ENCODE results near the gene ACTL10. TPM values are rescaled to one million over a fixed set of nuclear protein-coding genes. Genes with fewer than 3 reads are reported as not detected.

Gene ACTL10
- total and polyA plus RNA-seq, 2 donors (not counting 1 experiment from before 2014, with no cell fraction given) = 1.2 to 6.3 TPM

GRCh38 chr20:33654680-33655161 is 12.0 kb upstream of the ACTL10 start:
- POLR2A ChIA-PET = no interaction called here

More at GRCh38 chr20:33654680-33655161, 12.0 kb upstream of the ACTL10 start:
- Histone ChIP-seq H4K20me1 (ENCODE audit: control insufficient read depth, insufficient read depth, low read length, poor library complexity, severe bottlenecking) (no peaks in the 10 kb centered on the region), H3K4me3 (ENCODE audit: control extremely low read depth in 1 of 5, extremely low read depth in 1 of 5, insufficient read depth in 1 of 5, low read depth in 2 of 5, low read length in 4 of 5) (no peak overlapping the region), H3K27me3 (replicated peaks in 1 of 4; ENCODE audit: control extremely low read depth in 1 of 4, control insufficient read depth in 3 of 4, insufficient read depth in 4 of 4, low read length in 3 of 4) (no peaks in the 10 kb centered on the region), H2AFZ (ENCODE audit: insufficient read depth, low read depth, low read length, poor library complexity, severe bottlenecking) (no peak overlapping the region), H3K4me1 (ENCODE audit: control insufficient read depth in 2 of 2, insufficient read depth in 2 of 2, low read length in 2 of 2) (peaks cover 0 to 9% of the 10 kb centered on the region in 2 donors), H3K79me2 (ENCODE audit: control insufficient read depth, insufficient read depth, low read length) (no peaks in the 10 kb centered on the region), H3K4me2 (replicated peaks; ENCODE audit: low read depth, low read length, poor library complexity, severe bottlenecking) (no peak overlapping the region), H3K9ac (ENCODE audit: low read length) (no peak overlapping the region), H3K9me3 (ENCODE audit: control extremely low read depth in 1 of 3, control insufficient read depth in 2 of 3, insufficient read depth in 1 of 3, low read length in 2 of 3) (no peaks in the 10 kb centered on the region), H3K36me3 (replicated peaks in 1 of 2; ENCODE audit: control extremely low read depth in 1 of 2, control insufficient read depth in 1 of 2, extremely low read depth in 1 of 2, insufficient read depth in 2 of 2, low read length in 1 of 2) (no peaks in the 10 kb centered on the region), H3K27ac (ENCODE audit: low read length in 2 of 2) (no peak overlapping the region)
- 88% methylated on average over 12 of the region's 14 CpGs for WGBS (ENCODE audit: insufficient coverage)
- intact Hi-C loops (cut with micrococcal nuclease) = loop anchor here (5.0 kb wide), 1 partner anchor 262 kb away; no protein-coding TSS in a partner anchor
- DNase-seq (no peak), ATAC-seq (ENCODE audit: low read depth) (no peak)
- Mint-ChIP-seq H3K4me3 (no peak overlapping the region), H3K9me3 (ENCODE audit: insufficient read depth) (no peaks in the 10 kb centered on the region), H3K27me3 (no peaks in the 10 kb centered on the region), H3K4me1 (peaks cover 5% of the 10 kb centered on the region), H3K27ac (no peak overlapping the region)
- TF ChIP-seq CTCF (IDR thresholded peaks at IDR 0.05) (no peak), EZH2 (IDR thresholded peaks at IDR 0.05; ENCODE audit: borderline replicate concordance, insufficient read depth, low read depth, low read length, poor library complexity, severe bottlenecking) (no peak)
- CTCF ChIA-PET = interaction anchor here (1.0 to 5.4 kb wide), 8 partner anchors 9 to 208 kb away, joined by 3 to 53 read pairs (median 12); partner anchors contain the start of genes ACTL10, C20orf144 and ZNF341
